Activated naive CD8-positive, alpha-beta T cell treated with anti-CD3 and anti-CD28 coated beads, Interleukin-2, amount 50 U/mL, for 24 hours (primary cell): ENCODE measurements around the gene CHRNA1.
A peak's percentile ranks its signal among the peaks of the same experiment; 100 is the strongest.

ENCODE experiments used
- ATAC-seq: fragments of 150-1000 bp; cut with Tn5 transposase; one replicate; pipeline ENCODE4 v1.10.0; 2021
- DNase-seq: peaks from one replicate; pipeline ENCODE4 v3.0.0; 2021
- H3K27ac Mint-ChIP-seq: one replicate; pipeline ENCODE4 v1.8.0; 2021; ENCODE audit warnings: mild to moderate bottlenecking, mixed read lengths
- H3K27me3 Mint-ChIP-seq: one replicate; pipeline ENCODE4 v1.8.0; 2021; ENCODE audit warnings: mixed read lengths
- H3K36me3 Mint-ChIP-seq: one replicate; pipeline ENCODE4 v1.8.0; 2021; ENCODE audit warnings: low read depth, mixed read lengths
- H3K4me1 Mint-ChIP-seq: one replicate; pipeline ENCODE4 v1.8.0; 2021; ENCODE audit warnings: mixed read lengths
- H3K4me3 Mint-ChIP-seq: one replicate; pipeline ENCODE4 v1.8.0; 2021; ENCODE audit warnings: mild to moderate bottlenecking, moderate library complexity, mixed read lengths
- H3K9me3 Mint-ChIP-seq: one replicate; pipeline ENCODE4 v1.8.0; 2021; ENCODE audit warnings: mixed read lengths

CHRNA1 gene

GRCh38 chr2:174788291-174788929 is 24.1 kb upstream of the CHRNA1 start:
- no peaks in the 10 kb centered on the region for H3K9me3 Mint-ChIP-seq
- ATAC-seq (peak; percentile 42), DNase-seq (no peak)
- peak overlapping the region; percentile 80 for H3K27ac Mint-ChIP-seq
- peaks cover 31% of the 10 kb centered on the region for H3K4me1 Mint-ChIP-seq
- H3K4me3 Mint-ChIP-seq = no peak overlapping the region
- no peaks in the 10 kb centered on the region for H3K27me3 Mint-ChIP-seq
- no peaks in the 10 kb centered on the region for H3K36me3 Mint-ChIP-seq

GRCh38 chr2:174787487-174788205 is 23.4 kb upstream of the CHRNA1 start:
- peaks cover 27% of the 10 kb centered on the region for H3K4me1 Mint-ChIP-seq
- peak; percentile 70 for DNase-seq
- no peaks in the 10 kb centered on the region for H3K9me3 Mint-ChIP-seq
- no peaks in the 10 kb centered on the region for H3K36me3 Mint-ChIP-seq
- ATAC-seq = peak; percentile 96
- peak overlapping the region; percentile 80 for H3K27ac Mint-ChIP-seq
- no peak overlapping the region for H3K4me3 Mint-ChIP-seq
- H3K27me3 Mint-ChIP-seq = no peaks in the 10 kb centered on the region

- Mint-ChIP-seq H3K4me1 (peaks cover 32% of the 10 kb centered on the region), H3K27ac (no peak overlapping the region), H3K9me3 (no peaks in the 10 kb centered on the region), H3K4me3 (no peak overlapping the region), H3K36me3 (no peaks in the 10 kb centered on the region), H3K27me3 (no peaks in the 10 kb centered on the region)
- DNase-seq = no peak
- ATAC-seq = no peak
Observed at GRCh38 chr2:174786066-174786725, 21.9 kb upstream of the CHRNA1 start.

- Mint-ChIP-seq H3K4me3 (no peak overlapping the region), H3K27ac (no peak overlapping the region), H3K4me1 (peaks cover 37% of the 10 kb centered on the region), H3K9me3 (no peaks in the 10 kb centered on the region), H3K27me3 (no peaks in the 10 kb centered on the region), H3K36me3 (no peaks in the 10 kb centered on the region)
- no peak for DNase-seq
- no peak for ATAC-seq
Observed at GRCh38 chr2:174785481-174785880, 21.2 kb upstream of the CHRNA1 start.

- Mint-ChIP-seq H3K27ac (no peak overlapping the region), H3K27me3 (no peaks in the 10 kb centered on the region), H3K9me3 (no peaks in the 10 kb centered on the region), H3K4me1 (peaks cover 43% of the 10 kb centered on the region), H3K4me3 (no peak overlapping the region), H3K36me3 (no peaks in the 10 kb centered on the region)
- DNase-seq (no peak), ATAC-seq (no peak)
Observed at GRCh38 chr2:174784909-174785308, 20.6 kb upstream of the CHRNA1 start.

GRCh38 chr2:174784316-174784715 is 20.0 kb upstream of the CHRNA1 start:
- H3K27me3 Mint-ChIP-seq = no peaks in the 10 kb centered on the region
- no peaks in the 10 kb centered on the region for H3K36me3 Mint-ChIP-seq
- H3K4me1 Mint-ChIP-seq = peaks cover 46% of the 10 kb centered on the region
- H3K9me3 Mint-ChIP-seq = no peaks in the 10 kb centered on the region
- H3K4me3 Mint-ChIP-seq = no peak overlapping the region
- ATAC-seq (no peak), DNase-seq (no peak)
- H3K27ac Mint-ChIP-seq = no peak overlapping the region

- H3K4me1 Mint-ChIP-seq = peaks cover 48% of the 10 kb centered on the region
- no peaks in the 10 kb centered on the region for H3K27me3 Mint-ChIP-seq
- H3K27ac Mint-ChIP-seq = no peak overlapping the region
- no peak for DNase-seq
- no peaks in the 10 kb centered on the region for H3K36me3 Mint-ChIP-seq
- no peak for ATAC-seq
- no peaks in the 10 kb centered on the region for H3K9me3 Mint-ChIP-seq
- H3K4me3 Mint-ChIP-seq = no peak overlapping the region
Observed at GRCh38 chr2:174781996-174782395, 17.7 kb upstream of the CHRNA1 start.

- Mint-ChIP-seq H3K27me3 (no peaks in the 10 kb centered on the region), H3K4me1 (peaks cover 50% of the 10 kb centered on the region), H3K9me3 (no peaks in the 10 kb centered on the region), H3K27ac (no peak overlapping the region), H3K4me3 (no peak overlapping the region), H3K36me3 (no peaks in the 10 kb centered on the region)
- ATAC-seq = no peak
- DNase-seq = no peak
Observed at GRCh38 chr2:174781298-174781697, 17.0 kb upstream of the CHRNA1 start.

GRCh38 chr2:174780856-174781255 is 16.6 kb upstream of the CHRNA1 start:
- no peaks in the 10 kb centered on the region for H3K9me3 Mint-ChIP-seq
- H3K4me3 Mint-ChIP-seq = no peak overlapping the region
- peak overlapping the region; percentile 35 for H3K27ac Mint-ChIP-seq
- ATAC-seq (no peak), DNase-seq (no peak)
- H3K36me3 Mint-ChIP-seq = no peaks in the 10 kb centered on the region
- H3K4me1 Mint-ChIP-seq = peaks cover 54% of the 10 kb centered on the region
- H3K27me3 Mint-ChIP-seq = no peaks in the 10 kb centered on the region

GRCh38 chr2:174780191-174780840 is 16.0 kb upstream of the CHRNA1 start:
- no peaks in the 10 kb centered on the region for H3K27me3 Mint-ChIP-seq
- no peaks in the 10 kb centered on the region for H3K9me3 Mint-ChIP-seq
- no peak for DNase-seq
- peak overlapping the region; percentile 35 for H3K27ac Mint-ChIP-seq
- H3K36me3 Mint-ChIP-seq = no peaks in the 10 kb centered on the region
- peak; percentile 18 for ATAC-seq
- peaks cover 55% of the 10 kb centered on the region for H3K4me1 Mint-ChIP-seq
- H3K4me3 Mint-ChIP-seq = peak overlapping the region; percentile 9

GRCh38 chr2:174779361-174779928 is 15.2 kb upstream of the CHRNA1 start:
- no peaks in the 10 kb centered on the region for H3K9me3 Mint-ChIP-seq
- peaks cover 55% of the 10 kb centered on the region for H3K4me1 Mint-ChIP-seq
- peak overlapping the region; percentile 91 for H3K27ac Mint-ChIP-seq
- DNase-seq (no peak), ATAC-seq (no peak)
- peak overlapping the region; percentile 32 for H3K4me3 Mint-ChIP-seq
- no peaks in the 10 kb centered on the region for H3K36me3 Mint-ChIP-seq
- H3K27me3 Mint-ChIP-seq = no peaks in the 10 kb centered on the region

GRCh38 chr2:174778085-174778981 is 14.1 kb upstream of the CHRNA1 start:
- Mint-ChIP-seq H3K4me3 (peak overlapping the region; percentile 32), H3K9me3 (no peaks in the 10 kb centered on the region), H3K27me3 (no peaks in the 10 kb centered on the region), H3K36me3 (no peaks in the 10 kb centered on the region), H3K27ac (peak overlapping the region; percentile 91), H3K4me1 (peaks cover 55% of the 10 kb centered on the region)
- peak; percentile 93 for ATAC-seq
- DNase-seq = peak; percentile 77

GRCh38 chr2:174777347-174778084 is 13.2 kb upstream of the CHRNA1 start:
- H3K9me3 Mint-ChIP-seq = no peaks in the 10 kb centered on the region
- H3K4me3 Mint-ChIP-seq = no peak overlapping the region
- peaks cover 54% of the 10 kb centered on the region for H3K4me1 Mint-ChIP-seq
- no peaks in the 10 kb centered on the region for H3K27me3 Mint-ChIP-seq
- H3K36me3 Mint-ChIP-seq = no peaks in the 10 kb centered on the region
- no peak for ATAC-seq
- DNase-seq = no peak
- H3K27ac Mint-ChIP-seq = peak overlapping the region; percentile 91
